GM23338 (cell line): ENCODE results near the gene SYT9. TPM values are rescaled to one million over a fixed set of nuclear protein-coding genes. Genes with fewer than 3 reads are reported as not detected.

ENCODE experiments used
- ATAC-seq: fragments of 200-7000 bp; cut with Tn5 transposase; 3 replicates; pipeline ENCODE4 v1.9.1; 2020
- DNase-seq: peaks from one replicate; pipeline ENCODE4 v3.0.0-alpha.2; 2015; ENCODE audit warnings: low spot score
- H2AFZ ChIP-seq: fragments of 200-600 bp; sonication (generic); 2 replicates; pipeline ENCODE4 v1.8.0; 2016; ENCODE audit warnings: antibody characterized with exemption, mild to moderate bottlenecking, moderate library complexity
- H3F3A ChIP-seq: fragments of 200-600 bp; sonication (generic); replicated peaks from 2 replicates; pipeline ENCODE4 v1.8.0; 2017; ENCODE audit warnings: antibody characterized with exemption, mixed run types, low read depth
- H3K27ac ChIP-seq: fragments of 200-600 bp; sonication (generic); 2 replicates; pipeline ENCODE4 v1.6.1; 2016; ENCODE audit warnings: low read depth
- H3K27me3 ChIP-seq: fragments of 200-600 bp; sonication (generic); 2 replicates; pipeline ENCODE4 v1.8.0; 2016; ENCODE audit warnings: mild to moderate bottlenecking, mixed run types, moderate library complexity; ENCODE audit not compliant: insufficient read depth
- H3K36me3 ChIP-seq: fragments of 200-600 bp; sonication (generic); 2 replicates; pipeline ENCODE4 v1.8.0; 2016; ENCODE audit warnings: mild to moderate bottlenecking; ENCODE audit not compliant: insufficient read depth
- H3K4me1 ChIP-seq: fragments of 200-600 bp; sonication (generic); 2 replicates; pipeline ENCODE4 v1.8.0; 2016; ENCODE audit warnings: mild to moderate bottlenecking, moderate library complexity; ENCODE audit not compliant: insufficient read depth
- H3K4me2 ChIP-seq: fragments of 200-600 bp; sonication (generic); 2 replicates; pipeline ENCODE4 v1.7.1; 2017; ENCODE audit warnings: mixed run types
- H3K4me3 ChIP-seq: fragments of 200-600 bp; sonication (generic); 2 replicates; pipeline ENCODE4 v1.6.1; 2016; ENCODE audit warnings: mixed run types
- H3K79me2 ChIP-seq: fragments of 200-600 bp; sonication (generic); replicated peaks from 2 replicates; pipeline ENCODE4 v1.8.0; 2017; ENCODE audit warnings: mild to moderate bottlenecking; ENCODE audit not compliant: insufficient read depth
- H3K9me2 ChIP-seq: fragments of 200-600 bp; sonication (generic); 2 replicates; pipeline ENCODE4 v1.8.0; 2017; ENCODE audit not compliant: insufficient read depth
- H4K20me1 ChIP-seq: fragments of 200-600 bp; sonication (generic); replicated peaks from 2 replicates; pipeline ENCODE4 v1.8.0; 2017; ENCODE audit warnings: mild to moderate bottlenecking; ENCODE audit not compliant: insufficient read depth
- H3K27ac Mint-ChIP-seq: 2 replicates; pipeline ENCODE4 v1.8.0; 2020; ENCODE audit warnings: inconsistent platforms, mild to moderate bottlenecking, moderate library complexity, mixed read lengths
- H3K27me3 Mint-ChIP-seq: 3 replicates; pipeline ENCODE4 v1.8.0; 2022; ENCODE audit warnings: low read depth, mild to moderate bottlenecking, moderate library complexity, mixed read lengths, inconsistent platforms; ENCODE audit not compliant: insufficient read depth, poor library complexity
- H3K36me3 Mint-ChIP-seq: 3 replicates; pipeline ENCODE4 v1.8.0; 2021; ENCODE audit warnings: low read depth, mild to moderate bottlenecking, inconsistent platforms, moderate library complexity, mixed read lengths
- H3K4me1 Mint-ChIP-seq: 3 replicates; pipeline ENCODE4 v1.8.0; 2020; ENCODE audit warnings: mild to moderate bottlenecking, inconsistent platforms, mixed read lengths
- H3K4me3 Mint-ChIP-seq: 3 replicates; pipeline ENCODE4 v1.8.0; 2021; ENCODE audit warnings: moderate library complexity, mild to moderate bottlenecking, inconsistent platforms, mixed read lengths
- H3K9me3 Mint-ChIP-seq: 3 replicates; pipeline ENCODE4 v1.8.0; 2020; ENCODE audit warnings: moderate library complexity, mild to moderate bottlenecking, inconsistent platforms, mixed read lengths
- CREB1 ChIP-seq: fragments of 250-450 bp; sonication (Bioruptor Pico); IDR thresholded peaks from 2 replicates; pipeline ENCODE4 v1.5.0; 2020; ENCODE audit warnings: low read depth, mild to moderate bottlenecking, moderate library complexity
- CTCF ChIP-seq, 2 experiments: fragments of 200-600 bp in 1 of 2; sonication (generic) in 1 of 2; conservative IDR thresholded peaks; 2 replicates each; pipeline versions ENCODE4 v1.5.1 to v1.6.1; 2016 to 2017; ENCODE audit warnings: antibody characterized with exemption in 2 of 2, low read depth in 2 of 2, mild to moderate bottlenecking in 2 of 2, moderate library complexity in 1 of 2
- ETS1 ChIP-seq: IDR thresholded peaks from 2 replicates; pipeline ENCODE4 v1.6.1; 2016; ENCODE audit warnings: antibody characterized with exemption
- EZH2 ChIP-seq: fragments of 200-600 bp; sonication (generic); IDR thresholded peaks from one replicate; pipeline ENCODE4 v1.8.0; 2017; ENCODE audit warnings: antibody characterized with exemption, mild to moderate bottlenecking, low read depth; ENCODE audit not compliant: unreplicated experiment
- EZH2phosphoT487 ChIP-seq: fragments of 200-600 bp; sonication (generic); IDR thresholded peaks from one replicate; pipeline ENCODE4 v1.8.1; 2018; ENCODE audit warnings: antibody characterized with exemption; ENCODE audit not compliant: unreplicated experiment
- NANOG ChIP-seq: IDR thresholded peaks from 2 replicates; pipeline ENCODE4 v1.6.1; 2016; ENCODE audit warnings: antibody characterized with exemption, borderline replicate concordance
- POLR2AphosphoS5 ChIP-seq: IDR thresholded peaks from 2 replicates; pipeline ENCODE4 v1.6.1; 2016; ENCODE audit warnings: antibody characterized with exemption, low read depth
- REST ChIP-seq: IDR thresholded peaks from one replicate; pipeline ENCODE4 v1.6.1; 2018; ENCODE audit warnings: antibody characterized with exemption; ENCODE audit not compliant: unreplicated experiment
- STAT1 ChIP-seq: IDR thresholded peaks from one replicate; pipeline ENCODE4 v1.6.1; 2016; ENCODE audit warnings: antibody characterized with exemption; ENCODE audit not compliant: unreplicated experiment
- ZNF114 ChIP-seq: fragments of 250-450 bp; sonication (Bioruptor Pico); IDR thresholded peaks from 2 replicates; pipeline ENCODE4 v1.5.0; 2020; ENCODE audit warnings: mild to moderate bottlenecking, moderate library complexity
- ZNF331 ChIP-seq: fragments of 250-450 bp; sonication (Bioruptor Pico); IDR thresholded peaks from 2 replicates; pipeline ENCODE4 v1.5.0; 2020; ENCODE audit warnings: low read depth, mild to moderate bottlenecking, moderate library complexity
- ZNF462 ChIP-seq: fragments of 250-450 bp; sonication (Bioruptor Pico); IDR thresholded peaks from 2 replicates; pipeline ENCODE4 v1.5.0; 2020; ENCODE audit warnings: mild to moderate bottlenecking, moderate library complexity
- polyA plus RNA-seq: library from polyadenylated mRNA; unstranded; fragments of >200 nt; fragmentation: Nextera tagmentation; extraction: Ambion mirVana; gene quantifications from 2 replicates; pipeline ENCODE4 v1.2.1, GENCODE V29; 2016
- total RNA-seq: library from RNA; depleted of rRNA; stranded (reverse); fragments of >200 nt; shearing (Covaris generic); gene quantifications from 2 replicates; pipeline ENCODE4 v1.2.3, GENCODE V29; 2014

Gene SYT9
- total and polyA plus RNA-seq, 2 experiments from 2014 or later = 0.91 to 2.4 TPM

GRCh38 chr11:7487360-7487759 is 235.7 kb downstream of the SYT9 start:
- TF ChIP-seq POLR2AphosphoS5 (no peak), ETS1 (no peak), ZNF114 (CRISPR knock-in tag) (no peak), REST (no peak), ZNF331 (CRISPR knock-in tag) (no peak), CREB1 (no peak), STAT1 (no peak), EZH2 (no peak), EZH2phosphoT487 (no peak), NANOG (no peak), CTCF (conservative IDR thresholded peaks at IDR 0.05; ENCODE audit: low read depth in 2 of 2) (no peak), ZNF462 (CRISPR knock-in tag) (no peak)
- Histone ChIP-seq H3K9me2 (peaks cover 19% of the 10 kb centered on the region), H3F3A (no peaks in the 10 kb centered on the region), H2AFZ (no peak overlapping the region), H4K20me1 (no peaks in the 10 kb centered on the region), H3K4me2 (no peak overlapping the region), H3K27ac (no peak overlapping the region), H3K79me2 (no peaks in the 10 kb centered on the region), H3K27me3 (no peaks in the 10 kb centered on the region), H3K36me3 (no peaks in the 10 kb centered on the region), H3K4me1 (peaks cover 15% of the 10 kb centered on the region), H3K4me3 (no peak overlapping the region)
- no peak for ATAC-seq
- H3K4me3 Mint-ChIP-seq = no peak overlapping the region
- peaks cover 4% of the 10 kb centered on the region for H3K27me3 Mint-ChIP-seq
- no peaks in the 10 kb centered on the region for H3K36me3 Mint-ChIP-seq
- no peak for DNase-seq
- H3K27ac Mint-ChIP-seq = no peak overlapping the region
- H3K4me1 Mint-ChIP-seq = peaks cover 40% of the 10 kb centered on the region
- no peaks in the 10 kb centered on the region for H3K9me3 Mint-ChIP-seq
